ENCODE results near the gene PHLDA1.

- TF ChIP-seq CTCF (conservative IDR thresholded peaks at IDR 0.05; ENCODE audit: low read length) = no peak
- no peak for TF ChIP-seq EZH2phosphoT487 (IDR thresholded peaks at IDR 0.05; ENCODE audit: borderline replicate concordance, low read depth, low read length)
These were observed 18.1 kb upstream of the PHLDA1 start for GRCh38 chr12:76049575-76050251.
